Measurements from ENCODE around the gene DAP3.
A peak's percentile ranks its signal among the peaks of the same experiment; 100 is the strongest.
"Not testable (repeated sequence)": the region's sequence is repeated elsewhere in the genome, so short reads cannot be mapped to it uniquely, and the experiment has no call there.

Gene DAP3

DNA sequence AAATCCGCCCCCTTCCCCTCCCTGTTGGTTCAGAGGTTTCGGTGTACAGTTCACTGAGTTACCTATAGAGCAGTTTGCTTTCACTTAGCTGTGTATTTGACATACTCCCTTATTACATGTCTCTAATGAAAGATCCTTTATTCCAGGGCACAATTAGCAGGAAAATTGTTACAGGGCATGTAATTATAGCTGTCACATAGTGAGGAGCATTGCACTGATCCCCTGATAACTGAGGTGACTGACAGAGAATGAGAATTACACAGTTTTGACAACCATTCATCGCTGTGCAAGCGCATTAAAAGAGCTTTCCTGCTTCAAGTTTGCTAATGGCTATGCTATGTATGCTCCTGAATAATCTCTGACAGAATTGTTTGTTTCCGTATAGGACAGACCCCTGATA, 26.9 kb downstream of the DAP3 start:
- 100% methylated on average over 2 of the region's 5 CpGs for WGBS, 2 experiments (ENCODE audit: insufficient coverage in 2 of 2)

DNA sequence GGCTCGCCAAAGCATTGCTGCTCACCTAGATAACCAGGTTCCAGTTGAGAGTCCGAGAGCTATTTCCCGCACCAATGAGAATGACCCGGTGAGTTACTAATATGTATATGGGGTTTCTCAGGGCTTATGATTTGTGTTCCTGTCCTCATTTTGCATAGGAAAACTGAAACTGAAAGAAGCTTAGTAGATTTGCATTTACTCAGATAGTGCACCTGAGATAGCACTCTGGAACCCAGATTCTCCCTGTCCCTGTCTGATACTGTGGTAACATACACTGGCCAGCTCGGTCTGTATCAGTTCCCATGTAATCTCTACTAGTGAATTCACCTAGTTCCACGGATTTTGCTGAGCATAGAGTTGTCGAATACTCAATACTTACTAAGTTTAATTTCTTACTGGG, 28.1 kb downstream of the DAP3 start:
- Histone ChIP-seq H3K9me3 (ENCODE audit: control insufficient read depth, low read length) (no peaks in the 10 kb centered on the region), H3K4me3 (ENCODE audit: extremely low read depth, insufficient read depth, low read length, poor library complexity, severe bottlenecking) (no peak overlapping the region), H3K27ac (ENCODE audit: low read depth, low read length, severe bottlenecking) (no peak overlapping the region), H3K4me1 (ENCODE audit: control insufficient read depth, insufficient read depth, low read length, poor library complexity, severe bottlenecking) (no peaks in the 10 kb centered on the region), H3K36me3 (ENCODE audit: control insufficient read depth, insufficient read depth, low read length) (peaks cover 87% of the 10 kb centered on the region)
- WGBS, 2 experiments (ENCODE audit: insufficient coverage in 2 of 2), result 83 to 94% methylated on average over 3 to 5 of the region's 7 CpGs

More for the DNA sequence above, 26.9 kb downstream of the DAP3 start:
- Histone ChIP-seq H3K4me1 (ENCODE audit: control insufficient read depth, insufficient read depth, low read length, poor library complexity, severe bottlenecking) (no peaks in the 10 kb centered on the region), H3K27ac (ENCODE audit: low read depth, low read length, severe bottlenecking) (no peak overlapping the region), H3K4me3 (ENCODE audit: extremely low read depth, insufficient read depth, low read length, poor library complexity, severe bottlenecking) (no peak overlapping the region), H3K36me3 (ENCODE audit: control insufficient read depth, insufficient read depth, low read length) (peaks cover 76% of the 10 kb centered on the region), H3K9me3 (ENCODE audit: control insufficient read depth, low read length) (no peaks in the 10 kb centered on the region)

DNA sequence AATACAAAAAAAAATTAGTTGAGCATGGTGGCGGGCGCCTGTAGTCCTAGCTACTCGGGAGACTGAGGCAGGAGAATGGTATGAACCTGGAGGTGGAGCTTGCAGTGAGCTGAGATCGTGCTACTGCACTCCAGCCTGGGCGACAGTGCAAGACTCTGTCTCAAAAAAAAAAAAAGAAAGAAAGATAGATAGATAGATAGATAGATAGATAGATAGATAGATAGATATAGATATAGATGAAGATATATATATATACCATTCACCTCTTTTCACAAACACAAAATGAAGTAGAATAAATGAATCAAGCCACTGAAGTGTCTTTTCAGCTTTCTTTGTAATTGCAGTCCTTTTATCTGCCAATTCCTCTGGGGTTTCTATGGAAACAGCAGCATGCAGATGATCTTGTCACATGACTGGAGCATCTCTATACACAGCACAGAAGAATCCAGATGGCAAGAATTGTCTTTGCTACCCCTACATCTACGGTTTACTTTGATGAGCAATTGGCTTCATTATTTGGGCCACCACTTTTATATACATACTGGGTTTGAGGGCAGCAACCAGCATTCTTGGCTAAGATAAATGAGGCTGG, 29.7 kb downstream of the DAP3 start:
- H3K36me3 ChIP-seq (ENCODE audit: control insufficient read depth, insufficient read depth, low read length), result peaks cover 84% of the 10 kb centered on the region
- H3K27ac ChIP-seq (ENCODE audit: low read depth, low read length, severe bottlenecking); H3K4me3 ChIP-seq (ENCODE audit: extremely low read depth, insufficient read depth, low read length, poor library complexity, severe bottlenecking): not testable (repeated sequence)

DNA sequence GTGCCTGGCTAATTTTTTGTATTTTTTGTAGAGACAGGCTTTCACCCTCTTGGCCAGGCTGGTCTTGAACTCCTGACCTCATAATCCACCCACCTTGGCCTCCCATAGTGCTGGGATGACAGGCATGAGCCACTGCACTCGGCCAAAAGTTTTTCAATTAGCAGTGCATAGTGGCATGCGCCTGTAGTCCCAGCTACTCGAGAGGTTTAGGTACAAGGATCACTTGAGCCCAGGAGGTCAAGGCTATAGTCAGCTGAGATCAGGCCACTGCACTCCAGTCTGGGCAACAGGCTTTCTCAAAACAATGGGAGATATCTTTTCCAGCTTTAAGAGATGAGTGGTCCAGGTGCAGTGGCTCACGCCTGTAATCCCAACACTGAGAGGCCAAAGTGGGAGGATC, 30.8 kb downstream of the DAP3 start:
- Histone ChIP-seq H3K9me3 (ENCODE audit: control insufficient read depth, low read length) (no peaks in the 10 kb centered on the region), H3K4me3 (ENCODE audit: extremely low read depth, insufficient read depth, low read length, poor library complexity, severe bottlenecking) (no peak overlapping the region), H3K4me1 (ENCODE audit: control insufficient read depth, insufficient read depth, low read length, poor library complexity, severe bottlenecking) (no peaks in the 10 kb centered on the region), H3K36me3 (ENCODE audit: control insufficient read depth, insufficient read depth, low read length) (peaks cover 81% of the 10 kb centered on the region), H3K27ac (ENCODE audit: low read depth, low read length, severe bottlenecking) (no peak overlapping the region)
- WGBS, 2 experiments (ENCODE audit: insufficient coverage in 2 of 2), result 94 to 100% methylated on average over 3 to 4 of the region's 4 CpGs

More for the DNA sequence above, 29.7 kb downstream of the DAP3 start:
- not testable (repeated sequence) for H3K9me3 ChIP-seq (ENCODE audit: control insufficient read depth, low read length); H3K4me1 ChIP-seq (ENCODE audit: control insufficient read depth, insufficient read depth, low read length, poor library complexity, severe bottlenecking)
- WGBS, 2 experiments (ENCODE audit: insufficient coverage in 2 of 2), result 89 to 100% methylated on average over 4 to 5 of the region's 6 CpGs

DNA sequence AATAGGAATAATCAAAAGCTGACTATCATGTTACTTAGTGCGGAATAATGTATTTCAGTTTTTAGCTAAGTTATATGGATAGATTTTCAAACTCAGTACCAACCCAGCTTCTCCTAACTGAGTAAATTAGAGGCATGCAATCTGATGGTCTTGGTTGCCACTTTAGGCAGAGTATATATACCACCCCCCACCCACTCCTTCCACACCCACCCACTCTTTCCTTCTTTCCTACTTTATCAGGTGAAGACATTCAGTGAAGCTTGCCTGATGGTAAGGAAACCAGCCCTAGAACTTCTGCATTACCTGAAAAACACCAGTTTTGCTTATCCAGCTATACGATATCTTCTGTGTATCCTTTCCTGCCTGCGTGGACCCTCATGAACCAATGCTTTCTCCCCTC, 36.3 kb downstream of the DAP3 start:
- no CpG with 5 or more reads among the region's 3 CpGs for WGBS, 2 experiments (ENCODE audit: insufficient coverage in 2 of 2)
- Histone ChIP-seq H3K4me3 (ENCODE audit: extremely low read depth, insufficient read depth, low read length, poor library complexity, severe bottlenecking) (no peak overlapping the region), H3K36me3 (ENCODE audit: control insufficient read depth, insufficient read depth, low read length) (peaks cover 77% of the 10 kb centered on the region), H3K27ac (ENCODE audit: low read depth, low read length, severe bottlenecking) (no peak overlapping the region), H3K9me3 (ENCODE audit: control insufficient read depth, low read length) (no peaks in the 10 kb centered on the region), H3K4me1 (ENCODE audit: control insufficient read depth, insufficient read depth, low read length, poor library complexity, severe bottlenecking) (no peaks in the 10 kb centered on the region)

DNA sequence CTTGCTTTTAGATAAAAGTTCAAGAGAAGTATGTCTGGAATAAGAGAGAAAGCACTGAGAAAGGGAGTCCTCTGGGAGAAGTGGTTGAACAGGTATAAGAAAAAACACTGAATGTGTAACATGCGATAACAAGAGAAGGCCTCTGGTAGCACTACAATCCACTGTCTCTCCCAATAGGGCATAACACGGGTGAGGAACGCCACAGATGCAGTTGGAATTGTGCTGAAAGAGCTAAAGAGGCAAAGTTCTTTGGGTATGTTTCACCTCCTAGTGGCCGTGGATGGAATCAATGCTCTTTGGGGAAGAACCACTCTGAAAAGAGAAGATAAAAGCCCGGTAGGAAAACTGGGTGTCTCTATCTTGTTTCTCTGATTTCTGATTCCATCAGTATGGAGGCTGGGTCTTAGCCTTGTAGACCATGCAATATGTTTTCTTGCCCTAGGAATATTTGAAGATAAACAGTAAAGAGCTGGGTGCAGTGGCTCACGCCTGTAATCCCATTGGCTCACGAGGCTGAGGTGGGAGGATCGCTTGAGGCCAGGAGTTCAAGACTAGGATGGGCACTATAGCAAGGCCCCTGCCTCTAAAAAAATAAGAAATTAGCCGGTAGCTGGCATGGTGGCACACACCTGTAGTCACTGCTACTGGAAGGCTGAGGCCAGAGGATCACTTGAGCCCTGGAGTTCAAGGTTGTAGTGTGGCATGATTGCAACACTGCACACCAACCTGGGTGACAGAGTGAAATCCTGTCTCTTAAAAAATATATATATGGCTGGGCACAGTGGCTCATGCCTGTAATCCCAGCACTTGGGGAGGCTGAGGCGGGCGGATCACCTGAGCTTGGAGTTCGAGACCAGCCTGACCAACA, 40.4 kb downstream of the DAP3 start:
- Histone ChIP-seq H3K9me3 (ENCODE audit: control insufficient read depth, low read length) (no peaks in the 10 kb centered on the region), H3K4me3 (ENCODE audit: extremely low read depth, insufficient read depth, low read length, poor library complexity, severe bottlenecking) (no peak overlapping the region), H3K4me1 (ENCODE audit: control insufficient read depth, insufficient read depth, low read length, poor library complexity, severe bottlenecking) (no peaks in the 10 kb centered on the region), H3K27ac (ENCODE audit: low read depth, low read length, severe bottlenecking) (peak overlapping the region; percentile 13), H3K36me3 (ENCODE audit: control insufficient read depth, insufficient read depth, low read length) (peaks cover 78% of the 10 kb centered on the region)
- WGBS, 2 experiments (ENCODE audit: insufficient coverage in 2 of 2), result 74 to 85% methylated on average over 9 to 10 of the region's 12 CpGs

DNA sequence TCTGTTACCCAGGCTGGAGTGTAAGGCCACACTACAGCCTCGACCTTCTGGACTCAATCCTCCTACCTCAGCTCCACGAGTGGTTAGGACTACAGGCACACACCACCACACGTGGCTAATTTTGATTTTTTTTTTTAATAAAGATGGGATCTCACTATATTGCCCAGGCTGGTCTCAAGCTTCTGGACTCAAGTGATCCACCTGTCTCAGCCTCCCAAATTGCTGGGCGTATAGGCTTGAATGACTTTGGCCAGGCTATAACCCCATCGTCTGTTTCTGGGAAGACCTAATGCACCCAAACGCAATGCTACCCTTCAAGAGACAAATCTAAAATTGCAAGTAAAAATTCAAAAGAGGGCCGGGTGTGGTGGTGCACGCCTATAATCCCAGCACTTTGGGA, 52.1 kb downstream of the DAP3 start:
- H3K27ac ChIP-seq (ENCODE audit: low read depth, low read length, severe bottlenecking), result no peak overlapping the region
- no peaks in the 10 kb centered on the region for H3K9me3 ChIP-seq (ENCODE audit: control insufficient read depth, low read length)
- WGBS, 2 experiments (ENCODE audit: insufficient coverage in 2 of 2), result 91 to 98% methylated on average over 5 to 8 of the region's 8 CpGs
- H3K36me3 ChIP-seq (ENCODE audit: control insufficient read depth, insufficient read depth, low read length), result peaks cover 39% of the 10 kb centered on the region
- H3K4me1 ChIP-seq (ENCODE audit: control insufficient read depth, insufficient read depth, low read length, poor library complexity, severe bottlenecking), result no peaks in the 10 kb centered on the region
- no peak overlapping the region for H3K4me3 ChIP-seq (ENCODE audit: extremely low read depth, insufficient read depth, low read length, poor library complexity, severe bottlenecking)

DNA sequence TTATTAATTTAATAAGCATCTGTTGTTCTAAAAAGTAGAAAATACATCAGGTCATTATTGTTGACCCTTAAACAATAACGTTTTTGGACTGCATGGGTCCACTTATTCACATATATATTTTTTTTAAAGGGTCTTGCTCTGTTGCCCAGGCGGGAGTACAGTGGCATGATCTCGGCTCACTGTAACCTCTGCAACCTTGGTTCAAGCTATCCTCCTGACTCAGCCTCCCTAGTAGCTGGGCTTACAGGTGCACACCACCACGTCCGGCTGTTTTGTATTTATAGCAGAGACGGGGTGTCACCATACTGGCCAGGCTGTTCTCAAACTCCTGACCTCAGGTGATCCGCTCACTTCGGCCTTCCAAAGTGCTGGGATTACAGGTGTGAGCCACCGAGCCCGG, 53.0 kb downstream of the DAP3 start:
- Histone ChIP-seq H3K4me1 (ENCODE audit: control insufficient read depth, insufficient read depth, low read length, poor library complexity, severe bottlenecking) (no peaks in the 10 kb centered on the region), H3K27ac (ENCODE audit: low read depth, low read length, severe bottlenecking) (no peak overlapping the region), H3K9me3 (ENCODE audit: control insufficient read depth, low read length) (no peaks in the 10 kb centered on the region), H3K4me3 (ENCODE audit: extremely low read depth, insufficient read depth, low read length, poor library complexity, severe bottlenecking) (no peak overlapping the region), H3K36me3 (ENCODE audit: control insufficient read depth, insufficient read depth, low read length) (peaks cover 29% of the 10 kb centered on the region)
- 94 to 96% methylated on average over 9 of the region's 10 CpGs for WGBS, 2 experiments (ENCODE audit: insufficient coverage in 2 of 2)

DNA sequence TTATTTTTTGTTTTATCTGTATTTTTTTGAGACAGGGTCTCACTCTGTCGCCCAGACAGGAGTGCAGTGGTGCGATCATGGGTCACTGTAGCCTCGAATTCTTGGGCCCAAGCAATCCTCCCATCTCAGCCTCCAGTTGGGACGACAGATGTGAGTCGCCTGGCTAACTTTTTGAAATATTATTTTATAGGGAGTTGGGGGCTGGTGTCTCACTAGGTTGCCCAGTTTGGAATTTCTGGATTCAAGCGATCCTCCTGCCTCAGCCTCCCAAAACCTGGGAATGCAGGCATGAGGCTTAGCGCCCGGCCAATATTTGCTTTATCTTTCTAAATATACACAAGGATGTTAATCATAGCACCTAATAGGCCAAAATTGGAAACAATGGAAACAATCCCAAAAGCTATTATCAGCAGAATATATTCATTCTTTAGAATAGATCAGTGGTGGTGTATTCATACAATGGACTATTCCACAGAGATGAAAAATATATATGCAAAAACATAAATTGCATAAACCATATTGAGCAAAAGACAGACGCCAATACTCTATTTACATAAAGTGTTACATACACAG, 55.9 kb downstream of the DAP3 start:
- 92 to 96% methylated on average over 3 of the region's 9 CpGs for WGBS, 2 experiments (ENCODE audit: insufficient coverage in 2 of 2)
- H3K4me1 ChIP-seq (ENCODE audit: control insufficient read depth, insufficient read depth, low read length, poor library complexity, severe bottlenecking), result no peaks in the 10 kb centered on the region
- H3K27ac ChIP-seq (ENCODE audit: low read depth, low read length, severe bottlenecking), result peak overlapping the region; percentile 83
- peak overlapping the region; percentile 51 for H3K4me3 ChIP-seq (ENCODE audit: extremely low read depth, insufficient read depth, low read length, poor library complexity, severe bottlenecking)
- no peaks in the 10 kb centered on the region for H3K9me3 ChIP-seq (ENCODE audit: control insufficient read depth, low read length)
- H3K36me3 ChIP-seq (ENCODE audit: control insufficient read depth, insufficient read depth, low read length), result peaks cover 18% of the 10 kb centered on the region

DNA sequence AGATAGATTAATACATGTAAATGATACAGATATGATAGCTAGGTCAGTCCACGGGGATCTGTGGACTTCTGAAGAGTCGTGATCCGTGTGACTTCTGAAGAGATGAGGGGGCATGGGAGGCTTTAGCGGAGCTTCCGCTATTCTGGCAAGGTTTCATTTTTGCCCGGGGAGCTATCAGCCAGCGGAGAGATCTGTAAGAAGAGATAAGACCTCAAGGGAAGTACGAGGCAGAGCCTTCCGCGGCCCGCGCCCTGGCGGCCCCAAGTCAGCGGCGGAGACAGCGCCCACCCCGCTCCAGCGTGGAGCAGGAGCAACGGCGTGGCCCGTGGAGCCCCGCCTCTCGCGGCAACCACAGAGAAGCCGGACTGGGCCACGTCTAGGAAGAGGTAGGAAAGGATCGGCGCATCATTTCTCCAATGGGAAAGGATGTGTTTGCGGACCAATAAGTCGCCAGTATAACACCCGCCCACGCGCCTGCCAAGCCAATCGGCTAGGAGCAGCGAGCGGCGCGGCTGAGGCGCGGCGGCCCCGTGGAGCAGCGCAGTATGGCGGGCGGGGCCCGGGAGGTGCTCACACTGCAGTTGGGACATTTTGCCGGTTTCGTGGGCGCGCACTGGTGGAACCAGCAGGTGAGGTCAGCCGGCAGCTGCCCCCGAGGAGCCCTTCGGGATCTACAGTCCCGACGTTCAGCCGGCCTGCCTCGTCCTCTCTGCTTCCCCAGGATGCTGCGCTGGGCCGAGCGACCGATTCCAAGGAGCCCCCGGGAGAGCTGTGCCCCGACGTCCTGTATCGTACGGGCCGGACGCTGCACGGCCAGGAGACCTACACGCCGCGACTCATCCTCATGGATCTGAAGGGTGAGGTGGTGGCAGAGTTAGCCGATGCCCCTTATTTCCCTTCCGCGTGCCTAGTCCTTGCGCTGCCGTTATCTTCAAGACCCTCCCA, 56.7 kb downstream of the DAP3 start:
- H3K36me3 ChIP-seq (ENCODE audit: control insufficient read depth, insufficient read depth, low read length), result peaks cover 16% of the 10 kb centered on the region
- peak overlapping the region; percentile 83 for H3K27ac ChIP-seq (ENCODE audit: low read depth, low read length, severe bottlenecking)
- H3K9me3 ChIP-seq (ENCODE audit: control insufficient read depth, low read length); H3K4me1 ChIP-seq (ENCODE audit: control insufficient read depth, insufficient read depth, low read length, poor library complexity, severe bottlenecking): not testable (repeated sequence)
- H3K4me3 ChIP-seq (ENCODE audit: extremely low read depth, insufficient read depth, low read length, poor library complexity, severe bottlenecking), result peak overlapping the region; percentile 51
- 0% methylated on average over 26 to 29 of the region's 77 CpGs for WGBS, 2 experiments (ENCODE audit: insufficient coverage in 2 of 2)
